NCI-H446 treated with DMSO at 0.1 percent for 48 hours (cell line): Measurements from ENCODE around the gene SCAPER.

Experiments
- DNase-seq: peaks from one replicate; lab custom pipeline; 2025; lab: John Stamatoyannopoulos, UW

Gene SCAPER

DNA sequence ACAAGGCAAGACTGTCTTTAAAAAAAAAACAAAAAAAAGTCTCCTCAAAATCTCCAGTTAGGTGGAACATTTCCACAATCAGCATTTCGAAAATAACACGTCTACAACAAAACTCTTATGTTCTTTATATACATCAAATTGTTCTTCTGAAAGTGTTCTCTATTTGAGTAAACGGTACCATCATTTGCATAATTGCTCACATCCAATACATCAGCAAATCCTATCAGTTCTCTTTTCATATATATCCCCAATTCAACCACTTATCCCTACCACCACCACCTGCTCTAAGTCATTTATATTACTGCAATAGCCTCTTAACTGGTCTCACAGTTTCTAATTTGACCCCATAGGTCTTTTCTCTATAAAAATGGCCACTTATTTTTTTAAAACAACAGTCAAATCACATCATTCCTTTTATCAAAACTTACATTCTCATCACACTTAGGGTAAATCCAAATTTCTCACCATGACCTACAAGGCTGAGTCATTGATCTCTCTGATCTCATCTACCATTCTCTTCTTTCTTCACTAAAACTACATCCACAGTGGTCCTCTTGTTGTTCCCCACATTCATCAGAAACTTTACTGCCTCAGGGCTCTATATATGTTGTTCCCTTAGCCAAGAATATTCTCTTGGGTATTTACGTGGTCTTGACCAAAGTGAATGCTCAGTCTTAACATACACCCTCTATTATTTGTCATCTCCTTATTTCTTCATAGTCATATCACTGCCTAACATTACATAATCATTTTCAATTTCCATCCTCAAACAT lies 237.0 kb downstream of the SCAPER start:
- no peak for DNase-seq

DNA sequence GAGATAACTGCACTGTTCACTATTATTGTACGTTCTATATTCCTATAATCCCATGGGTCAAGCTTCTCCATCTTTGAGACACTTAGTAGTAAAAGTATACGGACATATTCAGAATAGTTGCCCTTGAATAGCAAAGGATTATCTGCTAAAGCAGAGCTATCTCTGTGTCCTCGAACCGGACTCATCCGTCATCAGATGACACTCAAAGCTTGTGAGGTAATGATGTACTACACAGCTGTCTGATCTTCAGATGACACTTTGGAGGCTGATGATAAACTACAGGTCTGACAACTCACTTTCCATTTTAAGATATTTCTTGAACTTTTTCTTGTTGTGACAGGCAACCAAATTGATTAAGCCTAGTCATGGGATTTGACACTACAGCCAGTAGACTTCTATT lies 240.2 kb downstream of the SCAPER start:
- DNase-seq: no peak

DNA sequence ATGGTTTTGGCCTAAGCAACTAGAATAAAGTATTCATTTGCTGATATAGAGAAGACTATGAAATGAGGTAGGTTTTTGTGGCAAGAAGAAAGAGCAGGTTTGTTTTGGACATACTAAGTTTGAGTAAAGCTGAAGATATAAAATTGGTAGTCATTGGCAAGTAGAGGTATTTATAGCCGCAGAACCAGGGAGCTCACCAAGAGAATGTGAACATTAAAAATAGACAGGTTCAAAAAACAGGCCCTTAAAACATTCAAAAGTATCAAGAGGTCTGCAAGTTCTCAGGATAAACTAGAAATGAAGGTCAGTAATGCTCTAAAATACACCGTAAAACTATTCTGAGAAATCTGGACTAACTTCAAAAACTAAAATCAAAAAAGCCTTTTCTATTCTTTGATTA lies 240.7 kb downstream of the SCAPER start:
- no peak for DNase-seq

DNA sequence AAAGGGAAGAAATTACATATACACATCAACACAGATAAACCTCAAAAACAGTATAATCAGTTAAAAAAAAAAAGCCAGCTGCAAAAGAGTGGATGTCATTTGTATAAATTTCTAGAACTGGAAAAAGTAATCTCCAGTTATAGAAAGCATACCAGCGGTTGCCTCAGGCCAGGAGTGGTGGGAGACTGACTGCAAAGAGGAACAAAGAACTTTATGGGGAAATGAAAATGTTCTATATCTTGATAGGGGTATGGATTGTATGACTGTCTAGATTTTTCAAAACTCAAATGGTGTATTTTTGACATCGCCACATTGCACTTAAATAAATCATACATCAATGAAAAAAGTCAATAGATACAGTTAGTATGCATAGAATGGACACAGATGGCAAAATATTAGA lies 241.6 kb downstream of the SCAPER start:
- DNase-seq: no peak

DNA sequence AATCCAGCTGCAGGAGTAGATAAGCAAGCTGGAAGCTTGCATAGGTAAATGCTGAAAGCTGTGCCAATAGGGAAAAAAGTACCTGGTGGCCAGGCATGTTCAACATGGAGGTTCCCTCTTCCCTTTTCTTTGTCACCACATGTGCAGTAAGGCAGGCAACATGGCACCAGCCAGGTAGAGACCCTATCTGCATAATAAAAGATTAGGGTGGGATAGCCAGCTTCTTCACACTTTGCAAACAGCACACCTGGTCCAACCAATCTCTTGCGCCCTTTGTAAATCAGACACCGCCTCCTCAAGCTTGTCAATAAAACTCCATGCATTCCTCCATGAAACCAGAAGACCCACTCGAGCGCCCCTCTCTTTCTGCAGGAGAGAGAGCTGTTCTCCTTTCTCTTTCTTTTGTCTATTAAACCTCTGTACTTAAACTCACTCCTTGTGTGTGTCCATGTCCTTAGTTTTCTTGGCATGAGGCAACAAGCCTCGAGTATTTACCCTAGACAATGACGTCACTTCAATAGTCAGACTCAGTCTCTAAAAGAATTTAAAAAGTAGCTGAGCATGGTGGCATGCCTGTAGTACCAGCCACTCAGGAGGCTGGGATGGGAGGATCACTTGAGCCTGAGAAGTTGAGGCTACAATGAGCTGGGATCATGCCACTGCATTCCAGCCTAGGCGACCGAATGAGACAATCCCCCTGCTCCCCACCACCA lies 256.3 kb downstream of the SCAPER start:
- no peak for DNase-seq

DNA sequence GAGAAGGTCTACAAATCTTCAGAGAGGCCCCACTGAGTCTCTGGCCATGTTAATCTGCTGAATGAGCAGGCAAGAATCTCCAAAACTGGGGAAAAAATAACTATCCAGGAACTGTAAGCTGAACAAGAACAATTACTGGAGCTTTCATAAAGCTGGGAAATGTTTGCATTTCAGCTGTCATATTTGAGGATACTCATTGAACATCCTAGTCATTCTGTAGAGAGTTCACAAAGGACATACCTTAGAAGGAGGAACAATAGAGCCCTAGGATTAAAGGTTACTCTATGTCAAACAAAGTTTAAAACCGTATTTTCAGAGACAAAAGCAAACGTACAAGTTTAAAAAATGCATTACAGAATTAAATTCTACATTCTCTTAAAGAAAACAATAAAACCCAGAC lies 257.5 kb downstream of the SCAPER start:
- DNase-seq: no peak

DNA sequence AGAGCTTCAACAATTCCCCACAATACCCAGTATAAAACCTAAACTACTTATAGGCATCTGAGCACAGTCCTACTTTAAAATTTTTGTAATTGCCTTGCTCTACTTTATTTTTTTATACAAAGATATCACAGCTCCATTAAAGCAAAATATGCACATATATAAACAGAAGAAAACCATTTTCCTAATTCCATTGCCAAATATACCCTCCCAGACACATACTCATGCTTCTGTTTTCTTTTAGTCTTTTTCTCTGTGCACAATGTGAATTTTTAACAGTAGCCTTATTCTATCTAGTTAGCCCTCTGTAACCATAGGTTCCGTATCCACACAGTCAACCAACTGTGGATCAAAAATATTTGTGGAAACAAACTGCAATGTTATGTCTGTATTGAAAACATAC lies 260.5 kb downstream of the SCAPER start:
- DNase-seq: no peak

DNA sequence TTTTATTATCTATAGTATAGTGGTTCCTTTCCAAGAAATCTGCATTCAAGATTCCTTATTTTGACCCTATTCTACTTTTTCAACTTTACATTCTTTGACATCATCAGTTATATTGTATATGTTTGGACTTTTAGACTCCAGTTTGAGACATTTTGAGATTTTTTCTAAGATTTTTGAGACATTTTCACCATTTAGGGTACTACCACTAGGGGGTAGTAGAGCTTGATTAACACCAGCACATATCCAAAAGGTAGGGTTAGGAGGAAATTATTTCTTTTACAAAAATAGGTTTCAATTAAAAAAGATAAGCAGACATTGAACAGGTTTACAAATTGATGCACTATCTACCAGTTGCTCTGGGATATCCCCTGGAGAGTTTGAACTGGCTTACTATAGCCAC lies 262.5 kb downstream of the SCAPER start:
- DNase-seq: no peak

DNA sequence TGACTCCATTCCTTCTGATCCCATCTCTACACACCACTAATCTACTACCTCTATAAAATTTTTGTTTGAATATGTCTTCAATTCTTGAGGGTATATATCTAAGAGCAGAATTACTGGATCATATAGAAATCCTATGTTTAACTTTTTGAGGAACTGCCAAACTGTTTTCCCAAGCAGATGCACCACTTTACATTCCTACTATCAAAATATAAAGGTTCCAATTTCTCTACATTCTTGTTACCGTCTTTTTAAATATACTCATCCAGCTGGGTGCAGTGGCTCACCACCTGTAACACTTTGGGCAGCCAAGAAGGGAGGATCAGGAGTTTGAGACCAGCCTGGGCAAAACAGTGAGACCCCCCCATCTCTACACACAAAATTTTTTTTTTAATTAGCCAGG lies 268.0 kb downstream of the SCAPER start:
- DNase-seq: no peak

DNA sequence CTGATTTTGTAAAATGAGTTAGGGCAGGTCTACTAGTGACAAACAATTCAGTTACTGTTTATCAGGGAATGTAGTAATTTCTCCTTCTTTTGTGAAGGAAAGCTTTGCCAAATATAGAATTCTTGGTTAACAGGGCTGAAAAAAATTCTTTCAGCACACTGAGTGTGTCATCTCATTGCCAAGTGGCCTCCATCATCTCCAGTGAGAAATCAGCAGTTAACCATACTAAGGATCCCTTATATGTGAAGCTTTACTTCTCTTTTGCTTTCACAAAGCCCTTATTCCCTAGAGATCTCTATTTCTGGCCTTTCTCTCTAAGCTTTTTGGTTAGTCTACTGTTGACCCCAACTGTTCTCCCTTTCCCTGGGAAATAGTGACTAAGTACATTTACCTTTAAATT lies 269.1 kb downstream of the SCAPER start:
- DNase-seq: no peak

DNA sequence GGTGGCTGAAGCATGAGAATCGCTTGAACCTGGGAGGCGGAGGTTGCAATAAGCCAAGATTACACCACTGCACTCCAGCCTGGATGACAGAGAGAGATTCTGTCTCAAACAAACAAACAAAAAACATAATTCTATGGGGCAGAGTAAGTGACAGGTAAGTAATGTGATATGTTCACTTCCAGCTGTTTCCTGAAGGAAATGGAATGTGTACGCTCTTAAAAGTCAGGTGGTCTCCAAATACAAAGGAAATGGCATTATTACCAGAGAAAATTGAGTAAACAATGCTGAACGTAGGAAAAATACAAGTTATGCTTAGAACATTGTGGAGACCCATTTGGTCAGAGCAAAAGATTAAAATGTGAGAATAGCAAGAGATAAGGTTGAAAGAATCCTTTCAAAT lies 278.5 kb downstream of the SCAPER start:
- no peak for DNase-seq

DNA sequence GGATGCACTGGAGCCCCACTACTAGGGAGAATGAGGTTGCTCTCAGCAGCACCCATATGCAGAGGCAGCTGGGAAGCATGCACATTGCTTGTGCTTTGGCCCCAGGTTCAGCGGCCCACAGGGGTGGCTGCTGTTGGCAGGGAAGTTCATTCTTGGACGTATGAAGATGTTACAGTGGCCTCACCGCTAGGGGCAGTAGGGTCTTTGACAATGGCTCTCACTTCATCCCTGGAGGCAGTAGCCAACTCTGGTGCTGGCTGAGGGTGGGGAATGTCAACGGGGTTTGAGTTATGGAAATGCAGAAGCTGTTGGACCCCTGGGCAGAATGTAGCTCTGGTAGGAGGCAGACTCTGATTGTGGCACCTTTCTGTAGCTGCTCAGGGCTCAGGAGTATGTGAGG lies 279.9 kb downstream of the SCAPER start:
- DNase-seq: no peak

DNA sequence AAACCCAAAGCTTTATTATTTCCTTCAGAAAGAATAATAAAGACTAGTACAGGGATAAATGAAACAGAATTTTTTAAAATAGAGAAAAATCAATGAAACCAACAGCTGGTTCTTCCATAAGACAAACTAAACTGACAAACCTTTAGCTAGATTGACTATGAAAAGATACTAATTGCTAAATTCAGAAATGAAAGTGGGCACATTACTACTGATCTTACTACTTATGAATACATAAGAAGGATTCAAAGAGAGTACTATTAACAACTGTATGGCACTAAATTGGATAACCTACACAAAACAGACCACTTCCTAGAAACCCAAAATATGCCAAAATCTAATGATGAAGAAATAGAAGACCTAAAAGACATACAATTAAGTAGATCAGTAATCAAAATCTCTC lies 290.4 kb downstream of the SCAPER start:
- no peak for DNase-seq

DNA sequence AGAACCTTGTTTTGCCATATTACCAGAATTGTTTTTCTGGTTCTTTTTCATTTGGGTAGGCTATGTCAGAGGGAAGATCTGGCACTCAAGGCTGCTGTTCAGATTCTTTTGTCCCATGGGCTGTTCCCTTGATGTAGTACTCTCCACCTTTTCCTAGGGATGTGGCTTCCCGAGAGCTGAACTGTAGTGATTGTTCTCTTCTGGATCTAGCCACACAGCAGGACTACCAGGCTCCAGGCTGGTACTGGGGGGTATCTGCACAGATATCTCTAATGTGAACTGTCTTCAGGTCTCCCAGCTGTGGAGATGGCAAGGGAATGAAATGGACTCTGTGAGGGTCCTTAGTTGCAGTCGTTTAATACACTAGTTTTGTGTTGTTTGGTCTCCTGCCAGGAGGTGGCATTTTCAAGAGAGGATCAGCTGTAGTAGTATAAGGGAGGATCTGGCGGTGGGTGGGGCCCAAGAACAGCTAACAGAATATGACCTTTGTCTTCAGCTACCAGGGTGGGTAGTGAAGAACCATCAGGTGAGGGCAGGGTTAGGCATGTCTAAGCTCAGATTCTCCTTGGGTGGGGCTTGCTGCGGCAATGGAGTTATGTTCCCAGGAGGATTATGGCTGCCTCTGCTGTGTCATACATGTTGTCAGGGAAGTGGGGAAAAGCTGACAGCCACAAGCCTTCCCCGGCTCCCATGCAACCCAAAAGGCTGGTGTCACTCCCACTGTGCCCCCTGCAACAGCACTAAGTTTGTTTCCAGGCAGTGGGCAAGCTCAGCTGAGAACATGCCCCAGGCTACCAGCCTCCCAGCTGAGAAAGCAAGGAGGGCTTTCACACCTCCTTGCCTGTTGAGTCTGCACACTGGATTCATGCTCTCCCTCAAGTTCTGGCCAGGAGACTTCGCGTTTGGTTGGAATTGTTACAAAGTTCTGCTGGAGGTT lies 316.1 kb downstream of the SCAPER start:
- DNase-seq: no peak

DNA sequence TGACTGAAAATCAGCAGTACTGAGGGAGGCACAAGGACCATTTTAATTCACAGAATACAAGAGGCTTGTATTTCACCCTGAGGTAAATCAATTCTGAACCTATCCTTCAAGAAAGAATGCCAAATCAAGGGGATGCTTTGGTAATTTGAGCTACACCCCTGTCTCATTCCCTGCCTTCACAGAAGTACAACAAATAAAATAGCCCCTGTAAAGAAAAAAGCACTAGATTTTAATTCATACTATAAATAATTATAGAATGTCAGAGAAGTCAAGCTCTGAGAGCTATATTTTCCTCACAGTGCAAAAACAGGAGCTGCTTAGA lies 319.6 kb downstream of the SCAPER start:
- no peak for DNase-seq

DNA sequence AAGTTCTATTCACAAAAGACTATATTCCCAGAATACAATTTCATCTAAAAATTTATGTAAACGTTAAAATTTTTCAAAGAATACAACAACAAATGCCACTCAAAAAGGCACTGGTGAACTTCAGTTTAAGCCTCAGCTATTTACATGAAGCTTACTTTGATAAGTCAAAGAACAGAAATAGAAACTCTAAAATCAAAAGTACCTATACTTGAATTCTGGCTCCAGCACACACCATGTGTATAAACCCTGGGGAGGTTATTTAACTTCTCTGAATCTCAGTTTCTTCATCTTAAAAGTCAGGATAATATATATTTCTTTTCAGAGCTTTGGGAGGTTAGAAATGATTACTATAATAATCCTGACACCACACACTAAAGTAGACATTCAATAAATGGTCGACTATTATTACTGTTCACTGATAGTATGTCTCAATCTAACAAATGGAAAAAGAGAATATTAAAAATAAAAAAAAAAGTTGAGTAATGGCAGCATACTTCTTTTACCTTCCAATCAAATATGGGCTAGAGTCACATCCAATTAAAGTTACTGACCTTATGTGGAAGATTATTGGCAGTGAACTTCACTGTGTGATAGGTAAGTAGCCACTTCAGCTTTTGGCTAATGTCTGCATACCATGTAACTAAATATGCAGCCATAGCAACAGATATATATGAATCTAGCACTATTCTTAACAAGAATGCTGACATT lies 320.1 kb downstream of the SCAPER start:
- DNase-seq: no peak

DNA sequence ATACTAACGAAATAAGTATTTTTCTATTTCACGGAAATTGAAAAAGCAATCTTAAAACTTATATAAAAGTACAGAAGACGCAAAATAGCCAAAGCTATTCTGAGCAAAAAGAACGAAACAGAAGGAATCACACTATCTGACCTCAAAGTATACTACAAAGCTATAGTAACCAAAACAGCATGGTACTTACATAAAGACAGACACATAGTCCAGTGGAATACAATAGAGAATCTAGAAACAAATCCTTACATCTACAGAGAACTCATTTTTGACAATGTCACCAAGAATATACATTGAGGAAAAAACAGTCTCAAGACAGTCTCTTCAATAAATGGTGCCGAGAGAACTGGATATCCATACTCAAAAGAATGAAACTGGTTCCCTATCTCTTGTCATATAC lies 322.6 kb downstream of the SCAPER start:
- DNase-seq: no peak

DNA sequence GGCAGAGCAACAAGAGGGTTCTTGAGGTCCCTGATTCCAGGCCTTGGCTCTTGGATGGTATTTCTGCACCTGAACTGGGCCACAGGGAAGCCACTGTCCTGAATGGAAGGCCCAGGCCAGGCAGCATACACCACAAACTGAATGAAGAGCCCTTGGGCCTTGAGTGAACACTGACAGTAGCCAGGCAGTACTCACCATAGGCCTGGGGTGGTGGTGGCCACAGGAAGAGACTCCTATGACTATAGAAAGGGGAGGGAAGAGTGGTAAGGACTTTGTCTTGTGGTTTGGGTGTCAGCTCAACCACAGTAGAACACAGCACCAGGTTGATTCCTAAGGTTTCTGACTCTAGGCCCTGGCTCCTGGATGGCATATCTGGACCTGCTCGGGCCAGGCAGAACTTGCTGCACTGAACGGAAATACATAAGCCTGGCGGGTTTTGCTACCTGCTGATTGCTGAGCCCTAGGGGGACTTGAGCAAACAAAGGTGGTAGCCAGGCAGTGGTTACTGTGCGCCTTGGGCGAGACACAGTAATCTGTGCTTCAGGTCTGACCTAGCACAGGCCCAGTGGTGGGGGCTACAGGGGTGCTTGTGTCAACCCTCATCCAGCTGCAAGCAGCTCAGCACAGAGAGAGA lies 327.1 kb downstream of the SCAPER start:
- no peak for DNase-seq

DNA sequence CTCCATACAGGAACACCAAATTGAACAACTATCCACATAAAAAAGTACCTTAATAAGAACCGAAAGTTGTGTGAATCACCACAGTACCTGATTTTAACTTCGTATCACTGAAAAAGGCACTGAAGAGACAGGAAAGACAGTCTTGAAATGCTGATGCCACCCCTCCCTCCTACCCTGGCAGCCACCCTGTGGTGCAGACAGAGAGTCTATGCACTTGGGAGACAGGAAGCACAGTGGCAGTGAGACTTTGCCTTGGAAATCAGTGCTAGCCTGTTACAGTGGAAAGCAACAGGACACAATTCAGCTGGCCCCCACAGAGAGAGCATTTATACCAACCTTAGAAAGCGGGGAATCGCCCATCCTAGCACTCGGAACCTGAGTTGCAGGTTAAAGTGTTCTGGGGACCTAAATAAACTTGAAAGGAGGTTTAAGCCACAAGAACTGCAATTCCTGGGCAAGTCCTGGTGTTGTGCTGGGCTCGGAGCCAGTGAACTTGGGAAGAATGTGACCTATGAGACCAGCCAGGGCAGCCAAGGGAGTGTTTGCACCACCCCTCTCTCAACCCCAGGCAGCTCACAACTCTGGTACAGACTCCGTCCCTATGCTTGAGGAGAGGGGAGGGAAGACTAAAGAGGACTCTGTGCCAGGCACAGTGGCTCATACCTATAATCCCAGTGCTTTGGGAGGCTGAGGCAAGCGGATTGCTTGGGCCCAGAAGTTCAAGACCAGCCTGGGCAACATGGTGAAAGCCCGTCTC lies 328.4 kb downstream of the SCAPER start:
- no peak for DNase-seq

DNA sequence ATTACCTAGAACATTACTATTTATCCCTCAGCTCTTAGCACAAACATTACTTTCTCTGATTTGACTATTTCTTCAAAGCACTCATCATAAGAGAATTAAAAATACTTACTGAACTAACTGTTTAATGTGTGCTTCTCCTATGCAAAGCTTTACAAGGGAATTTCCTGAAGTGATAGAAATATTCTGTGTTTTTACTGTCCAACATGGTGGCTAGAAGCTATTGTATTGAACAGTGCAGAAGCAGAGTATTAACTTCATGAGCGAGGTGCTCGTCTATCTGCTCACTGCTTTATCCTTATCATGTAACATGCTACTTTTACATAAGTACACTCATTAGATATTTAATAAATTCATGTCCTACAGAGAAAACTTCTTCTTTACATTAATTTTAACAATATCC lies 329.5 kb downstream of the SCAPER start:
- DNase-seq: no peak

DNA sequence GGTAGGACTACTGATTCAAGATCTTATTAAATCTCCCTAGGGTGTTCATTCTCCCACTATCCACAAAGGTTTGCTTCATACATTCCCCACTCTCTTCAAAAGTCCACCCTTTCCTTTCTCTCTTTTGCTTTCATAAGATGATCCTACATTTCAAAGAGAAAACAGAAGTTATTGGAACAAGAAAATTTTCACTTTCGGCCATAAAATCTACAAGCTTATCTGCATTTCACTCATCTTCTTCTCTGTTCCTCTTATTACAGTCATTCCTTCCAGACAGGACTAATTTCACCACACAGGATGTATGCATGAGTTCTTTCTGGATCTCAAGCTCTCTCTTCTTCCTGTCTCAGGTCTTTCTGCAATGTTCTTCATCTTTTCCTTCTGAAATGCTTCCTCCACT lies 329.9 kb downstream of the SCAPER start:
- DNase-seq: no peak
